ENCODE measurements around the gene PDZRN3.

The PDZRN3 gene

DNA sequence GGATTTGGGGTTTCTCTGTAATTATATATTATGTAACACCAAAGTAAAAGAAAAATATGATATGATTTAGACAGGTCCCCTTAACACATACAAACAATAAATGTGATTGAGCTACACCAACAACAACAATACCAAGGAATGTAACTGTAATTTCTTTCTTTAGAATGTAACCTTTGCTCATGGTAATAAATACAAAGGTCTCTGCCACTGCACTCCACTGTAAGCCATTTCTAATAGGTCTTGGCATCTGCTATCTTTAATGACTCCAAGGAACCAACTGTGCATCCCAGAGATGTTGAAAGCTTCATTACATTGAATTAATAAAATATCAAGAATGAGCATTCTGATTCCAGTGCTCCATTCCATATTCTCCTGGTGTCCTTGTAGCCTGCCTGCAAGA, 88.8 kb downstream of the PDZRN3 start:
- DNase-seq (ENCODE audit: low read depth), result no peak
- TF ChIP-seq, protein P1, sequence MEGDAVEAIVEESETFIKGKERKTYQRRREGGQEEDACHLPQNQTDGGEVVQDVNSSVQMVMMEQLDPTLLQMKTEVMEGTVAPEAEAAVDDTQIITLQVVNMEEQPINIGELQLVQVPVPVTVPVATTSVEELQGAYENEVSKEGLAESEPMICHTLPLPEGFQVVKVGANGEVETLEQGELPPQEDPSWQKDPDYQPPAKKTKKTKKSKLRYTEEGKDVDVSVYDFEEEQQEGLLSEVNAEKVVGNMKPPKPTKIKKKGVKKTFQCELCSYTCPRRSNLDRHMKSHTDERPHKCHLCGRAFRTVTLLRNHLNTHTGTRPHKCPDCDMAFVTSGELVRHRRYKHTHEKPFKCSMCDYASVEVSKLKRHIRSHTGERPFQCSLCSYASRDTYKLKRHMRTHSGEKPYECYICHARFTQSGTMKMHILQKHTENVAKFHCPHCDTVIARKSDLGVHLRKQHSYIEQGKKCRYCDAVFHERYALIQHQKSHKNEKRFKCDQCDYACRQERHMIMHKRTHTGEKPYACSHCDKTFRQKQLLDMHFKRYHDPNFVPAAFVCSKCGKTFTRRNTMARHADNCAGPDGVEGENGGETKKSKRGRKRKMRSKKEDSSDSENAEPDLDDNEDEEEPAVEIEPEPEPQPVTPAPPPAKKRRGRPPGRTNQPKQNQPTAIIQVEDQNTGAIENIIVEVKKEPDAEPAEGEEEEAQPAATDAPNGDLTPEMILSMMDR (IDR thresholded peaks at IDR 0.05; ENCODE audit: insufficient read depth, low read depth, low read length, missing control alignments), result no peak

DNA sequence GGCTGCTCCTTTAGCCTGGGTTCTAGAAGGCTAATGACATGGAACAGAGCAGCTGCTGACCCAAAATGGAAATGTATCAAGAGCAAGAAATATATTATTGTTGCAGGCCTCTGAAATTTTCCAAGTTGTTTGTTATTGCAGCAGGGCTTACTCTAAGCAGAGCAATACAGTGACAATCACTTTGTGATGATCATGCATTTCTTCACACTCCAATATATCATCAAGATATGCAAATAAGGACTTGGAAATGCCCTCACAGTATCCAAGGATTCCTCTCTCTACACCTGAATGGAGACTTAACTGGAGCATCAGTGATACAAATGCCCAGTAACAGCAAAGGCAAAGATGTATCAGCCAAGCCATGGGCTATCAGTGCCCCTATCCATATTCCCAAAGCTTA, 89.6 kb downstream of the PDZRN3 start:
- no peak for DNase-seq (ENCODE audit: low read depth)
- TF ChIP-seq, protein P1 (IDR thresholded peaks at IDR 0.05; ENCODE audit: insufficient read depth, low read depth, low read length, missing control alignments), result no peak
- H3K4me3 ChIP-seq (ENCODE audit: low read depth, low read length), result no peak overlapping the region

More for the DNA sequence above, 88.8 kb downstream of the PDZRN3 start:
- no peak overlapping the region for H3K4me3 ChIP-seq (ENCODE audit: low read depth, low read length)

DNA sequence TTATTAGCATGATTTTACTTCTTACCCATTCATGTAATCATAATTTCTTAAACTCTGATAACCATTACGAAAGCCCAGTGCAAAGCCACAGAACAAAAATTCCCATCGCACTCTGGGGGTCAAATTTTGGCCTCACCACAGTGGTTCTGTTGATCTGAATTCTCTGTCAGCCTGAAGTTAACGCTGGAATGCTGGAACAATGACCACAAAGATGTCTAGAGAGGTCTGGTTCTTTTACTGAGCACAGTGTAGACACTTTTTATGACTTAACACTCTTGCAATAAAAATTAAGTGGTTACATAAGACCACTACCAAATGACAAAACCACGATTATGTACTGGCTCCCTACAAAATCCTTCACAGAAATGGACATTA, 94.7 kb downstream of the PDZRN3 start:
- DNase-seq (ENCODE audit: low read depth), result no peak

DNA sequence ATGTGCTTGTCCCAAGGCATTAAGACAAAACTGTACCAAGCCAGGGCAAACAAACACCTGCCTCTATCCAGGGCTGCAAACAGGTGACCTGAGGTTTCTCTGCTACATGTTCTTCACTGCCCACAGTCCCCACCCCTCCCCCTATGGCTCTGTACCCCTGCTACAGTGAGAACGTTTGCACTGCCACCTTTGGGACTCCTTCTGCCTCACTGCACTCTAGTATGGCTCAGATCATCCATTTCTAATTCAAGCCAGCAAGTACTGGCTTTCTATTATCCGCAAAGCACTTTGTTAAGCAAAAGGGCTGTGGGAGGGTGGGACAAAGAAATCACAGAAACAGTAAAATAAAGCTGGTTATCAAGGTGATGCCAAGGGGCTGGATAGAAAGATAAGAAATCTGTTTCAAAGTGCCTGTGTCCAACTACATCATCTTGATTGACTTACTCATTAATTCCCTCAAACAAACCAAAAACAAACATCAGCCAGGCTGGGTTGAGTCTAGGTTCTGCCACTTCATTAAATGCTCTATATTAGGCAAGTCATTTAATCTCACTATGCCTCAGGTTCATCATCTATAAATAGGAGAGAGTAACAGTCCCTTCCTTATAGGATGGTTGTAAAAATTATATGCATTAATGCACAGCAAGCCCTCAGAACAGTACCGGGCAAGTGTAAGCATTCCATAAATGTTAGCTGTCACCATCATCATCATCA, 95.3 kb downstream of the PDZRN3 start:
- no peak overlapping the region for H3K4me3 ChIP-seq (ENCODE audit: low read depth, low read length)
- TF ChIP-seq, protein P1 (IDR thresholded peaks at IDR 0.05; ENCODE audit: insufficient read depth, low read depth, low read length, missing control alignments), result no peak
- DNase-seq (ENCODE audit: low read depth), result no peak

More for the DNA sequence above, 94.7 kb downstream of the PDZRN3 start:
- TF ChIP-seq, protein P1 (IDR thresholded peaks at IDR 0.05; ENCODE audit: insufficient read depth, low read depth, low read length, missing control alignments), result no peak
- no peak overlapping the region for H3K4me3 ChIP-seq (ENCODE audit: low read depth, low read length)

DNA sequence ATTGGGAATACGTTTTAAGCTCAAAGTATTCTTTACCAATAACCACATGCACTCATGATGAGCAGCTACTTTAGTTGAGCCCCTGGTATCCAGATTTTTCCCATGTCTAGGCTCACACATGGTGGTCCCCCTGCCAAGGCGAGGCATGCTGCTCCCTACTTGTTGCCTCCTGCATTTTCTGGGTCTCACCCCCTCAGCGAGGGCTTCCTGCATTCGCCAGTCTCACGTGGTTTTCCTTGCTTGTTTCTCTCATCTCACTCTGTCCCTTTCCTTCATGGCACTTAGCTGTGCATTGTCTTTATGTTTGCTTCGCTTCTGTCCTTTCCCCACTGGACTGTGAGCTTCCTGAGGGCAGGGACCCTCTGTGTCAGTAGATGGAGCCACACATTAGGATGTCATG, 99.2 kb downstream of the PDZRN3 start:
- TF ChIP-seq, protein P1 (IDR thresholded peaks at IDR 0.05; ENCODE audit: insufficient read depth, low read depth, low read length, missing control alignments), result no peak
- H3K4me3 ChIP-seq (ENCODE audit: low read depth, low read length), result no peak overlapping the region
- DNase-seq (ENCODE audit: low read depth), result no peak

DNA sequence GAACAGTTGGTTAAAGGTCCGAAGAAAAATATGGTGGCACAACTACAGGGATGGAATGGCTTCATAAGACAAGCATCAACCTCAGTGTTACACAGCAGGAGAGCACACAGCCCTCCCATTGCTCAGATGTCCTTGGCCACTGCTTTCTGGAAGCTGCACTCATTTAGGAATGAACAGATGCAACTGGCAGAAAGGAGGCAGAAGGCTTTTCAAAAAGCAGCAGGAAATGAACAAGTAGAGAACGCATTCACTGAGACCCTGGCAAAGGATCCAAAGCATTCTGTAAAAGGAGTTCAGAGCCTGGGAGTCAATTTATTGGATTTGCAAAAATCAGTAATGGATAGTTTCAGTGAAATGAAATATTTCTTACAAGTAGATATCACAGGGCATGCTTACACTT, 101.1 kb downstream of the PDZRN3 start:
- no peak overlapping the region for H3K4me3 ChIP-seq (ENCODE audit: low read depth, low read length)
- TF ChIP-seq, protein P1 (IDR thresholded peaks at IDR 0.05; ENCODE audit: insufficient read depth, low read depth, low read length, missing control alignments), result no peak
- DNase-seq (ENCODE audit: low read depth), result no peak

All from GM12865 (cell line).